Upper lobe of left lung (tissue), 6 donors: ENCODE measurements around the gene ASIC1. TPM values are rescaled to one million over a fixed set of nuclear protein-coding genes. Genes with fewer than 3 reads are reported as not detected.

Experiments used
- ATAC-seq, 2 donors: fragments of 200-7000 bp; cut with Tn5 transposase; one replicate each; pipeline ENCODE4 v1.9.1; 2022; ENCODE audit warnings: mild to moderate bottlenecking in 2 of 2, moderate library complexity in 2 of 2; ENCODE audit not compliant: low FRiP score in 2 of 2
- DNase-seq, 2 donors: peaks; one replicate each; pipeline ENCODE4 v3.0.0-alpha.2; 2019 to 2020
- H3K27ac ChIP-seq, 4 donors: fragments of 200-600 bp; sonication (generic); one replicate each; pipeline ENCODE4 v1.5.1; 2016 to 2019
- H3K27me3 ChIP-seq, 4 donors: fragments of 200-600 bp; sonication (generic); one replicate each; pipeline ENCODE4 v1.5.1; 2017 to 2019
- H3K36me3 ChIP-seq, 4 donors: fragments of 200-600 bp; sonication (generic); one replicate each; pipeline ENCODE4 v1.5.1; 2016 to 2019
- H3K4me1 ChIP-seq, 4 donors: fragments of 200-600 bp; sonication (generic); one replicate each; pipeline ENCODE4 v1.5.1; 2018 to 2019
- H3K4me3 ChIP-seq, 4 donors: fragments of 200-600 bp; sonication (generic); one replicate each; pipeline ENCODE4 v1.5.1; 2017 to 2019; ENCODE audit warnings: mild to moderate bottlenecking in 2 of 4, moderate library complexity in 1 of 4
- H3K9me3 ChIP-seq, 4 donors: fragments of 200-600 bp; sonication (generic); one replicate each; pipeline ENCODE4 v1.5.1; 2018 to 2019
- EP300 ChIP-seq, 4 donors: sonication (generic); formaldehyde crosslinking; IDR thresholded peaks; one replicate each; pipeline ENCODE4 v1.5.1; 2017; ENCODE audit warnings: antibody characterized with exemption in 4 of 4, control low read depth in 2 of 4
- POLR2A ChIP-seq, 4 donors: fragments of 450-650 bp; IDR thresholded peaks; one replicate each; pipeline ENCODE4 v1.5.1; 2016 to 2017; ENCODE audit warnings: antibody characterized with exemption in 4 of 4, mild to moderate bottlenecking in 2 of 4
- POLR2AphosphoS5 ChIP-seq, 2 donors: sonication (generic); formaldehyde crosslinking; IDR thresholded peaks; one replicate each; pipeline ENCODE4 v1.5.1; 2017; ENCODE audit warnings: antibody characterized with exemption in 2 of 2
- WGBS, 2 donors: methylation state at CpG; one replicate each; pipeline ENCODE4 v1.1.5; 2017 to 2018; 5-methylcytosine and 5-hydroxymethylcytosine counted together
- total RNA-seq, 6 donors: library from RNA; depleted of rRNA in 4 of 6; stranded (reverse); fragments of >200 nt in 4 of 6; gene quantifications; one replicate each; pipeline versions ENCODE4 v1.1.0 to v1.2.1, GENCODE V29; 2016 to 2021
- TF ChIP-seq, protein P1 (sequence below), 6 experiments: fragments of 450-650 bp in 4 of 6; fragments of 200-600 bp in 2 of 6; sonication (generic) in 2 of 6; IDR thresholded peaks; one replicate each; pipeline ENCODE4 v1.5.1; 2016 to 2019; ENCODE audit warnings: antibody characterized with exemption in 6 of 6
- donor health status: DM: no; HTN: no; CAD: no; lungs with moderate emphysema.
- donor health status: DM: no; HTN: yes; CAD: no; lungs with severe emphysema.

The ASIC1 gene
- total RNA-seq, 6 donors from 2014 or later: 0.15 to 2.7 (median 1.1) TPM; not detected in 2

- Histone ChIP-seq H3K27ac (no peak overlapping the region), H3K4me1 (peaks cover 0 to 15% (median 9%) of the 10 kb centered on the region in 4 donors), H3K36me3 (no peaks in the 10 kb centered on the region), H3K27me3 (no peaks in the 10 kb centered on the region), H3K4me3 (no peak overlapping the region), H3K9me3 (no peaks in the 10 kb centered on the region)
- TF ChIP-seq, protein P1, sequence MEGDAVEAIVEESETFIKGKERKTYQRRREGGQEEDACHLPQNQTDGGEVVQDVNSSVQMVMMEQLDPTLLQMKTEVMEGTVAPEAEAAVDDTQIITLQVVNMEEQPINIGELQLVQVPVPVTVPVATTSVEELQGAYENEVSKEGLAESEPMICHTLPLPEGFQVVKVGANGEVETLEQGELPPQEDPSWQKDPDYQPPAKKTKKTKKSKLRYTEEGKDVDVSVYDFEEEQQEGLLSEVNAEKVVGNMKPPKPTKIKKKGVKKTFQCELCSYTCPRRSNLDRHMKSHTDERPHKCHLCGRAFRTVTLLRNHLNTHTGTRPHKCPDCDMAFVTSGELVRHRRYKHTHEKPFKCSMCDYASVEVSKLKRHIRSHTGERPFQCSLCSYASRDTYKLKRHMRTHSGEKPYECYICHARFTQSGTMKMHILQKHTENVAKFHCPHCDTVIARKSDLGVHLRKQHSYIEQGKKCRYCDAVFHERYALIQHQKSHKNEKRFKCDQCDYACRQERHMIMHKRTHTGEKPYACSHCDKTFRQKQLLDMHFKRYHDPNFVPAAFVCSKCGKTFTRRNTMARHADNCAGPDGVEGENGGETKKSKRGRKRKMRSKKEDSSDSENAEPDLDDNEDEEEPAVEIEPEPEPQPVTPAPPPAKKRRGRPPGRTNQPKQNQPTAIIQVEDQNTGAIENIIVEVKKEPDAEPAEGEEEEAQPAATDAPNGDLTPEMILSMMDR (IDR thresholded peaks at IDR 0.05): no peak
- TF ChIP-seq POLR2A (IDR thresholded peaks at IDR 0.05) (no peak), POLR2AphosphoS5 (IDR thresholded peaks at IDR 0.05) (no peak), EP300 (IDR thresholded peaks at IDR 0.05) (no peak)
- DNase-seq (no peak), ATAC-seq (no peak)
- 66 to 79% methylated on average over 8 to 10 of the region's 10 CpGs for WGBS, 2 donors
Observed at GRCh38 chr12:50072198-50072907, 15.0 kb downstream of the ASIC1 start.

DNA sequence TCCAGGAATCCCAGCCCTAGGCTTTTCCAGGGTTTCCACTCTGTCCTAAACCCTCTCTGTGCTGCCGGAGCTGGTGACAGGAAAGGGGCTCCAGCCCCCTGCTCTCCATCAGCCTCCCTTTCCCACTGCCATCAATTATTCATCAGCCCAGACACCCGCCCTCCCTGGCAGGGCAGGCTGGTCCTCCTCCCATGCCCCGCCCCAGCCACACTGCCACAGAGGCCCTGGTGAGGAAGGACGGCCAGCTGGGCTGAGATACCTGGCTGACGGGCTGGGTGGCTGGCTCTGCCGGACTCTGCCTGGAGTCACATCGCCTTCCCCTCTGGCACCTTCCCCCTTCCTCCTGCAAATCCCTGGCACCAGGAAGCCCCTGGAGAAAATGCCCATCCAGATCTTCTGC lies 15.8 kb downstream of the ASIC1 start:
- no peak for DNase-seq
- WGBS, 2 donors: 72 to 86% methylated on average over 5 to 7 of the region's 7 CpGs

GRCh38 chr12:50073712-50074111 lies 16.3 kb downstream of the ASIC1 start:
- peaks cover 0 to 15% (median 9%) of the 10 kb centered on the region in 4 donors for H3K4me1 ChIP-seq
- H3K4me3 ChIP-seq: no peak overlapping the region
- TF ChIP-seq POLR2A (IDR thresholded peaks at IDR 0.05) (no peak), EP300 (IDR thresholded peaks at IDR 0.05) (no peak), POLR2AphosphoS5 (IDR thresholded peaks at IDR 0.05) (no peak)
- TF ChIP-seq, protein P1 (IDR thresholded peaks at IDR 0.05): no peak
- no peaks in the 10 kb centered on the region for H3K27me3 ChIP-seq
- 85 to 94% methylated on average over 4 to 10 of the region's 10 CpGs for WGBS, 2 donors
- ATAC-seq (no peak), DNase-seq (no peak)
- H3K36me3 ChIP-seq: no peaks in the 10 kb centered on the region
- no peaks in the 10 kb centered on the region for H3K9me3 ChIP-seq
- H3K27ac ChIP-seq: no peak overlapping the region

More for the DNA sequence above, 15.8 kb downstream of the ASIC1 start:
- TF ChIP-seq, protein P1 (IDR thresholded peaks at IDR 0.05): no peak
- no peak for ATAC-seq
- Histone ChIP-seq H3K36me3 (no peaks in the 10 kb centered on the region), H3K4me3 (no peak overlapping the region), H3K27me3 (no peaks in the 10 kb centered on the region), H3K9me3 (no peaks in the 10 kb centered on the region), H3K27ac (no peak overlapping the region), H3K4me1 (peaks cover 0 to 15% (median 9%) of the 10 kb centered on the region in 4 donors)

DNA sequence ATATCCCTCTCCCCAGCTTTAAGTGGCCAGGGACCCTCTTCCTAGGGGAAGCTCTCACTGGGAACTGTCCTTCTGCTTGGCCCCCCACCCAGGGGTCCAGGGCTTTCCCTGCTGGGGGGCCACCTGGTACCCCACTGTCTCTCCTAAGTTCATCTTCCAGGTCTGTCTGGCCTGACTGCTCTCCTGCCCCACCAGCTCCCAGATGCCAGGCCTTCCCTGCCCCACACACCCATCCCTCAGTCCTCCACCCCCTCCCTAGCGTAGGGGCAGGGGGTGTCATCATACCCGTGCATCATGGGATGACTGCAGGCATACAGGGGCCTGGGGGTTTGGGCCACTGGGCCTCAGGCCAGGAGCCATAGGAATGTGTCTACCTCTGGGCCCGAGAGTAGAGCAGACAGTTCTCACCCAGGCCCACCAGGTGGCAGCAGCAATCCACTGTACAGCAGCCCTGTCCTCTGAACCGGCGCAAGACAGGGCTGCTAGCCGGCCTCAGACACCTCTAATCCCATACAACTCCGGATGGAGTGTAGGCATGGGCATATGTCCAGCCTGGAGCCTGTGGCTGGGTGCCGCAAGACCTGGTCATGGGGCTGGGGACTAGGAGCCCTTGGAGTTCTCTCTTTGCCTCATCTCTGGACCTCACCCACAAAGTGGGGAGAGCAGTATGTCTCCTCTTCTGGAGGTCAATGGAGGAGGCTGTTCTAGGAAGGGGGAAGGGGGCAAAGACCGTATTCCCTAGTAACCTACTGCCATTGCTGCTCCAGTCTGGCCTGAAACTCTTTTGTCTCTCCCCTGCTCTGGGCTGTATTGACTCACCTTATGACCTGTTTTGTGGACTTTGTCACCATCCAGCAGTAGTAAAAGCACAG lies 17.8 kb downstream of the ASIC1 start:
- Histone ChIP-seq H3K27me3 (no peaks in the 10 kb centered on the region), H3K27ac (no peak overlapping the region), H3K36me3 (no peaks in the 10 kb centered on the region), H3K9me3 (no peaks in the 10 kb centered on the region), H3K4me3 (no peak overlapping the region), H3K4me1 (peaks cover 0 to 15% (median 8%) of the 10 kb centered on the region in 4 donors)
- DNase-seq: peak in 1 of 2 donors; percentile 86
- ATAC-seq: peak; percentile 90 to 91
- TF ChIP-seq POLR2A (IDR thresholded peaks at IDR 0.05): no peak
- TF ChIP-seq EP300 (IDR thresholded peaks at IDR 0.05): no peak
- TF ChIP-seq, protein P1 (IDR thresholded peaks at IDR 0.05): peak; percentile 90 to 97 (median 92)
- WGBS, 2 donors: 5% methylated on average over 8 to 9 of the region's 9 CpGs
